H1 (cell line): ENCODE results near the gene ARMH3. TPM values are rescaled to one million over a fixed set of nuclear protein-coding genes. Genes with fewer than 3 reads are reported as not detected.

Experiments
- CTCF ChIA-PET: fragments of 300-600 bp; sonication (Branson Sonifier 250); formaldehyde crosslinking; loops from one replicate; lab custom pipeline; 2021; ENCODE audit not compliant: partially characterized antibody; lab: Charles Lee
- POLR2A ChIA-PET: fragments of 300-600 bp; sonication (Branson Sonifier 250); formaldehyde crosslinking; loops from one replicate; lab custom pipeline; 2021; ENCODE audit warnings: inconsistent platforms; ENCODE audit not compliant: partially characterized antibody; lab: Charles Lee
- DNase-seq, 2 experiments: peaks; one replicate each; pipeline versions ENCODE4 v3.0.0 to v3.0.0-alpha.2; 2010 to 2022; ENCODE audit warnings: low spot score in 2 of 2, low read depth in 1 of 2, mixed read lengths in 1 of 2
- FAIRE-seq: peaks from 2 replicates; lab custom pipeline; 2011; peaks lifted over from hg19 to GRCh38; lab: Jason Lieb, UNC
- H2AFZ ChIP-seq: 2 replicates; pipeline ENCODE4 v1.8.1; 2012; ENCODE audit warnings: low read length, inconsistent platforms
- H2AK5ac ChIP-seq: 2 replicates; pipeline ENCODE4 v1.6.1; 2013; ENCODE audit warnings: low read depth, low read length
- H2BK120ac ChIP-seq: replicated peaks from 2 replicates; pipeline ENCODE3; 2013; ENCODE audit warnings: low read depth, low read length, inconsistent platforms
- H2BK12ac ChIP-seq: 2 replicates; pipeline ENCODE4 v1.6.1; 2013; ENCODE audit warnings: low read depth, low read length
- H2BK15ac ChIP-seq: 2 replicates; pipeline ENCODE4 v1.6.1; 2013; ENCODE audit warnings: low read length
- H2BK20ac ChIP-seq: 2 replicates; pipeline ENCODE4 v1.6.1; 2013; ENCODE audit warnings: low read length
- H2BK5ac ChIP-seq: 2 replicates; pipeline ENCODE4 v1.6.1; 2013; ENCODE audit warnings: low read depth, low read length
- H3K14ac ChIP-seq: 2 replicates; pipeline ENCODE4 v1.6.1; 2013; ENCODE audit warnings: inconsistent platforms; ENCODE audit not compliant: insufficient read length
- H3K18ac ChIP-seq: 2 replicates; pipeline ENCODE4 v1.6.1; 2013; ENCODE audit warnings: low read length; ENCODE audit errors: extremely low read depth
- H3K23ac ChIP-seq: 2 replicates; pipeline ENCODE4 v1.6.1; 2013; ENCODE audit warnings: inconsistent platforms; ENCODE audit not compliant: insufficient read length
- H3K23me2 ChIP-seq: 2 replicates; pipeline ENCODE4 v1.6.1; 2013; ENCODE audit warnings: low read depth, low read length
- H3K27ac ChIP-seq: 2 replicates; pipeline ENCODE4 v1.6.1; 2011; ENCODE audit warnings: low read depth, low read length, inconsistent platforms
- H3K27me3 ChIP-seq, 4 experiments: replicated peaks in 1 of 4; 1 replicate in 1 of 4; 2 replicates in 3 of 4; pipeline versions ENCODE4 v1.6.1 to v1.8.1; 2011 to 2013; ENCODE audit warnings: low read length in 3 of 4, mild to moderate bottlenecking in 3 of 4, inconsistent platforms in 2 of 4, mixed read lengths in 2 of 4, moderate library complexity in 1 of 4; ENCODE audit not compliant: control insufficient read depth in 3 of 4, insufficient read depth in 3 of 4; ENCODE audit errors: extremely low read depth in 1 of 4
- H3K36me3 ChIP-seq, 4 experiments: 2 replicates each; pipeline versions ENCODE4 v1.6.1 to v1.8.1; 2011 to 2013; ENCODE audit warnings: mild to moderate bottlenecking in 4 of 4, low read length in 3 of 4, moderate library complexity in 2 of 4, control low read depth in 1 of 4, inconsistent platforms in 1 of 4; ENCODE audit not compliant: insufficient read depth in 4 of 4, control insufficient read depth in 2 of 4
- H3K4ac ChIP-seq: replicated peaks from 2 replicates; pipeline ENCODE3; 2013; ENCODE audit warnings: low read length, low read depth, mixed read lengths, inconsistent platforms; ENCODE audit not compliant: insufficient read length
- H3K4me1 ChIP-seq, 4 experiments: replicated peaks in 1 of 4; 1 replicate in 1 of 4; 2 replicates in 3 of 4; pipeline versions ENCODE4 v1.6.1 to v1.8.1; 2011 to 2013; ENCODE audit warnings: low read length in 3 of 4, inconsistent platforms in 2 of 4, mixed read lengths in 1 of 4; ENCODE audit not compliant: insufficient read depth in 4 of 4, control insufficient read depth in 3 of 4
- H3K4me2 ChIP-seq, 2 experiments: 2 replicates each; pipeline versions ENCODE4 v1.6.1 to v1.8.1; 2011 to 2013; ENCODE audit warnings: low read depth in 2 of 2, low read length in 2 of 2, control low read depth in 1 of 2, inconsistent platforms in 1 of 2, mild to moderate bottlenecking in 1 of 2; ENCODE audit not compliant: insufficient read depth in 1 of 2
- H3K4me3 ChIP-seq, 4 experiments: fragments of 200-600, 300-600 bp in 1 of 4; sonication (generic), shearing (Covaris generic), sonication (Bioruptor Twin) in 1 of 4; 2 replicates each; pipeline versions ENCODE4 v1.5.1 to v1.8.1; 2011 to 2016; ENCODE audit warnings: low read length in 4 of 4, low read depth in 3 of 4, control low read depth in 2 of 4, inconsistent platforms in 2 of 4, mild to moderate bottlenecking in 2 of 4, mixed read lengths in 1 of 4, moderate library complexity in 1 of 4; ENCODE audit not compliant: insufficient read depth in 2 of 4; ENCODE audit errors: extremely low read depth in 1 of 4
- H3K56ac ChIP-seq: replicated peaks from 2 replicates; pipeline ENCODE3; 2013; ENCODE audit warnings: low read depth, mild to moderate bottlenecking, mixed read lengths, low read length, inconsistent platforms; ENCODE audit not compliant: insufficient read length
- H3K79me1 ChIP-seq: 2 replicates; pipeline ENCODE4 v1.6.1; 2013; ENCODE audit warnings: low read depth, low read length, control low read depth
- H3K79me2 ChIP-seq, 2 experiments: 2 replicates each; pipeline versions ENCODE4 v1.6.1 to v1.8.1; 2012 to 2013; ENCODE audit warnings: low read length in 2 of 2, mild to moderate bottlenecking in 2 of 2, inconsistent platforms in 1 of 2; ENCODE audit not compliant: insufficient read depth in 2 of 2, control insufficient read depth in 1 of 2
- H3K9ac ChIP-seq, 4 experiments: replicated peaks in 1 of 4; 1 replicate in 1 of 4; 2 replicates in 3 of 4; pipeline versions ENCODE4 v1.6.1 to v1.8.1; 2011 to 2013; ENCODE audit warnings: low read depth in 3 of 4, low read length in 3 of 4, control low read depth in 2 of 4, mild to moderate bottlenecking in 2 of 4, moderate library complexity in 2 of 4, inconsistent platforms in 1 of 4; ENCODE audit errors: extremely low read depth in 1 of 4
- H3K9me3 ChIP-seq, 2 experiments: 2 replicates each; pipeline versions ENCODE4 v1.6.1 to v1.8.1; 2012 to 2013; ENCODE audit warnings: mild to moderate bottlenecking in 2 of 2, moderate library complexity in 2 of 2, control low read depth in 1 of 2, inconsistent platforms in 1 of 2, low read depth in 1 of 2, low read length in 1 of 2, mixed read lengths in 1 of 2; ENCODE audit not compliant: insufficient read depth in 2 of 2
- H4K20me1 ChIP-seq, 2 experiments: replicated peaks in 1 of 2; 2 replicates each; pipeline versions ENCODE3 to v1.8.1; 2011 to 2013; ENCODE audit warnings: inconsistent platforms in 2 of 2, low read length in 2 of 2, mild to moderate bottlenecking in 1 of 2; ENCODE audit not compliant: insufficient read depth in 2 of 2, control insufficient read depth in 1 of 2
- H4K5ac ChIP-seq: 2 replicates; pipeline ENCODE4 v1.6.1; 2013; ENCODE audit warnings: low read length, low read depth, mixed read lengths, inconsistent platforms; ENCODE audit not compliant: insufficient read length
- H4K8ac ChIP-seq: 2 replicates; pipeline ENCODE4 v1.8.0; 2013; ENCODE audit warnings: mild to moderate bottlenecking, moderate library complexity, low read length, inconsistent platforms; ENCODE audit not compliant: insufficient read depth; ENCODE audit errors: extremely low read depth
- H4K91ac ChIP-seq: replicated peaks from 2 replicates; pipeline ENCODE3; 2013; ENCODE audit warnings: low read length, mixed read lengths, inconsistent platforms; ENCODE audit not compliant: insufficient read length
- E2F6 ChIP-seq: IDR thresholded peaks from 2 replicates; pipeline ENCODE4 v1.6.1; 2012; ENCODE audit warnings: inconsistent platforms
- EZH2 ChIP-seq: fragments of 200-600 bp; sonication (generic); IDR thresholded peaks from 2 replicates; pipeline ENCODE4 v1.7.1; 2012; ENCODE audit warnings: low read depth, mild to moderate bottlenecking, moderate library complexity, low read length, inconsistent platforms; ENCODE audit not compliant: severe bottlenecking
- FOSL1 ChIP-seq: IDR thresholded peaks from 2 replicates; pipeline ENCODE4 v1.6.1; 2011; ENCODE audit warnings: mild to moderate bottlenecking, low read depth, low read length, moderate library complexity; ENCODE audit not compliant: insufficient read depth
- JUN ChIP-seq: IDR thresholded peaks from 2 replicates; pipeline ENCODE4 v1.6.1; 2011; ENCODE audit warnings: low read depth, mild to moderate bottlenecking, improper control_type of control experiment, low read length
- KDM4A ChIP-seq: IDR thresholded peaks from one replicate; pipeline ENCODE4 v1.7.1; 2012; ENCODE audit warnings: low read depth, mild to moderate bottlenecking, moderate library complexity, low read length, inconsistent platforms; ENCODE audit not compliant: severe bottlenecking
- RBBP5 ChIP-seq: IDR thresholded peaks from 2 replicates; pipeline ENCODE4 v1.7.1; 2012; ENCODE audit warnings: low read depth, mild to moderate bottlenecking, inconsistent platforms, low read length, moderate library complexity, borderline replicate concordance
- SIRT6 ChIP-seq: IDR thresholded peaks from one replicate; pipeline ENCODE4 v1.7.1; 2012; ENCODE audit warnings: low read length, inconsistent platforms
- SP4 ChIP-seq: IDR thresholded peaks from 2 replicates; pipeline ENCODE4 v1.6.1; 2012; ENCODE audit warnings: low read length, inconsistent platforms
- SUZ12 ChIP-seq: fragments of 200-600 bp; sonication (generic); IDR thresholded peaks from 2 replicates; pipeline ENCODE4 v1.6.1; 2012; ENCODE audit warnings: mild to moderate bottlenecking, inconsistent platforms, low read length, moderate library complexity, mixed read lengths
- TAF1 ChIP-seq: IDR thresholded peaks from 2 replicates; pipeline ENCODE4 v1.6.1; 2011; ENCODE audit warnings: mild to moderate bottlenecking, low read depth, low read length
- TBP ChIP-seq: IDR thresholded peaks from 2 replicates; pipeline ENCODE4 v1.6.1; 2011; ENCODE audit warnings: low read depth, low read length, improper control_type of control experiment
- WGBS, 2 experiments: shearing (Covaris generic) in 1 of 2; methylation state at CpG; one replicate each; pipeline versions ENCODE4 v1.1.6 to v1.1.7; 2013 to 2015; ENCODE audit warnings: low lambda C conversion rate in 2 of 2, mixed read lengths in 2 of 2, inconsistent platforms in 1 of 2, low coverage in 1 of 2, missing lambda C conversion rate in 1 of 2; ENCODE audit not compliant: insufficient replicate concordance in 2 of 2, insufficient coverage in 1 of 2, insufficient read length in 1 of 2; ENCODE audit errors: extremely low coverage in 1 of 2, missing lambda C conversion rate in 1 of 2; 5-methylcytosine and 5-hydroxymethylcytosine counted together
- polyA plus RNA-seq, 7 experiments: library from polyadenylated mRNA; depleted of rRNA in 3 of 7; stranded (reverse) in 5 of 7; unstranded in 2 of 7; fragments of >200 nt in 5 of 7; fragments of 200-250 nt in 2 of 7; gene quantifications; 1 replicate in 5 of 7; 2 replicates in 1 of 7; 4 replicates in 1 of 7; pipeline versions ENCODE4 v1.2.1 to v1.2.3, GENCODE V29; 2011 to 2013; ENCODE audit warnings: missing spikeins in 2 of 7, mixed read lengths in 2 of 7
- total RNA-seq: library from RNA; stranded (reverse); fragmentation: NEBNext Ultra II Directional; extraction: Animal tissue kit (Norgen Biotek cat#: 25700); gene quantifications from 2 replicates; pipeline ENCODE4 v1.2.1, GENCODE V29; 2021

ARMH3 gene
- total and polyA plus RNA-seq, 2 of the 8 experiments (the other 6 are each of a cell fraction or from before 2014, with no cell fraction given): 11.6 to 18.3 TPM

GRCh38 chr10:101939008-101939648 lies 116.8 kb downstream of the ARMH3 start:
- Histone ChIP-seq H3K36me3 (no peaks in the 10 kb centered on the region), H3K56ac (no peak overlapping the region), H3K79me2 (no peaks in the 10 kb centered on the region), H2BK15ac (no peak overlapping the region), H3K4me3 (no peak overlapping the region), H3K4me1 (peaks cover 0 to 3% (median 0%) of the 10 kb centered on the region in 4 experiments; a peak in 2 of 7 replicates), H3K14ac (no peak overlapping the region), H2AFZ (no peak overlapping the region), H3K27ac (no peak overlapping the region), H3K23ac (no peak overlapping the region), H2BK12ac (no peak overlapping the region), H4K5ac (no peak overlapping the region), H3K18ac (no peak overlapping the region), H4K20me1 (no peaks in the 10 kb centered on the region), H2BK5ac (no peak overlapping the region), H2BK120ac (no peak overlapping the region), H3K9ac (no peak overlapping the region), H4K91ac (no peak overlapping the region), H3K4ac (no peak overlapping the region), H3K27me3 (no peaks in the 10 kb centered on the region), H2BK20ac (no peak overlapping the region), H4K8ac (no peak overlapping the region), H3K9me3 (no peaks in the 10 kb centered on the region), H3K23me2 (no peaks in the 10 kb centered on the region), H2AK5ac (no peak overlapping the region), H3K4me2 (no peak overlapping the region), H3K79me1 (no peaks in the 10 kb centered on the region)
- ChIA-PET POLR2A (interaction anchor here (0.9 kb wide), 1 partner anchor 22 kb away, joined by 3 read pairs; no protein-coding TSS in a partner anchor), CTCF (interaction anchor here (0.8 to 1.6 kb wide), 7 partner anchors 10 to 70 kb away, joined by 3 to 4 read pairs (median 3); no protein-coding TSS in a partner anchor)
- WGBS, 2 experiments: 89% methylated on average over 3 of the region's 3 CpGs; no CpG with 5 or more reads in 1 of the 2 experiments
- FAIRE-seq: no peak
- DNase-seq: no peak
- no peak for TF ChIP-seq SP4
- no peak for TF ChIP-seq FOSL1
- no peak for TF ChIP-seq TBP
- TF ChIP-seq JUN: no peak
- TF ChIP-seq E2F6: no peak
- no peak for TF ChIP-seq SUZ12
- TF ChIP-seq KDM4A: no peak
- TF ChIP-seq RBBP5: no peak
- no peak for TF ChIP-seq TAF1
- TF ChIP-seq SIRT6: no peak
- no peak for TF ChIP-seq EZH2
